Tibial nerve (tissue), 4 donors: Measurements from ENCODE around the gene SPTA1.

Experiments used
- CTCF ChIP-seq, 5 experiments: fragments of 200-600 bp in 3 of 5; fragments of 450-650 bp in 2 of 5; sonication (generic) in 3 of 5; IDR thresholded peaks; one replicate each; pipeline ENCODE4 v1.5.1; 2016 to 2019; ENCODE audit warnings: antibody characterized with exemption in 5 of 5, mild to moderate bottlenecking in 3 of 5, moderate library complexity in 2 of 5
- EP300 ChIP-seq, 2 donors: sonication (generic); formaldehyde crosslinking; IDR thresholded peaks; one replicate each; pipeline ENCODE4 v1.6.1; 2017; ENCODE audit warnings: antibody characterized with exemption in 2 of 2, mild to moderate bottlenecking in 1 of 2
- POLR2A ChIP-seq, 2 donors: fragments of 450-650 bp; IDR thresholded peaks; one replicate each; pipeline ENCODE4 v1.6.1; 2017; ENCODE audit warnings: antibody characterized with exemption in 2 of 2, mild to moderate bottlenecking in 2 of 2, moderate library complexity in 2 of 2

- TF ChIP-seq CTCF (IDR thresholded peaks at IDR 0.05) = no peak
- no peak for TF ChIP-seq POLR2A (IDR thresholded peaks at IDR 0.05)
- TF ChIP-seq EP300 (IDR thresholded peaks at IDR 0.05) = no peak
Observed at GRCh38 chr1:158687037-158687436, 522 bp upstream of the SPTA1 start.
